ENCODE measurements around the gene RAB5B.

DNA sequence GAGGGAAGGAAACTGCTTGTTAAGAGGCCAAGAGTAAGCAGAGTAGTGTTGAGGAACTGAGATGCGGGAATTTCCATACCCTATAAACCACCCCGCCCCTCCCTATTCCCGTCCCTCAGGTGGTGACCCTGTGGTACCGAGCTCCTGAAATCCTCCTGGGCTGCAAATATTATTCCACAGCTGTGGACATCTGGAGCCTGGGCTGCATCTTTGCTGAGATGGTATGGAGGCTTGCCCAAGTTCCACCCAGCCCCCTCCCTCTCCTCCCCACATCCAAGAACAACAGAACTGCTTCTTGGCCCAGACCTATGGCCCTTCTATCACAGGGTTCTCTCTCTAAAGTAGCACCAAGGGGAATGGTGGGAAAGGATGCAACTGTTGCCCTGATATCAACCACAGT lies 4.5 kb upstream of the RAB5B start:
- TF ChIP-seq EZH2 (IDR thresholded peaks at IDR 0.05; ENCODE audit: borderline replicate concordance), result no peak
- TF ChIP-seq, protein P1, sequence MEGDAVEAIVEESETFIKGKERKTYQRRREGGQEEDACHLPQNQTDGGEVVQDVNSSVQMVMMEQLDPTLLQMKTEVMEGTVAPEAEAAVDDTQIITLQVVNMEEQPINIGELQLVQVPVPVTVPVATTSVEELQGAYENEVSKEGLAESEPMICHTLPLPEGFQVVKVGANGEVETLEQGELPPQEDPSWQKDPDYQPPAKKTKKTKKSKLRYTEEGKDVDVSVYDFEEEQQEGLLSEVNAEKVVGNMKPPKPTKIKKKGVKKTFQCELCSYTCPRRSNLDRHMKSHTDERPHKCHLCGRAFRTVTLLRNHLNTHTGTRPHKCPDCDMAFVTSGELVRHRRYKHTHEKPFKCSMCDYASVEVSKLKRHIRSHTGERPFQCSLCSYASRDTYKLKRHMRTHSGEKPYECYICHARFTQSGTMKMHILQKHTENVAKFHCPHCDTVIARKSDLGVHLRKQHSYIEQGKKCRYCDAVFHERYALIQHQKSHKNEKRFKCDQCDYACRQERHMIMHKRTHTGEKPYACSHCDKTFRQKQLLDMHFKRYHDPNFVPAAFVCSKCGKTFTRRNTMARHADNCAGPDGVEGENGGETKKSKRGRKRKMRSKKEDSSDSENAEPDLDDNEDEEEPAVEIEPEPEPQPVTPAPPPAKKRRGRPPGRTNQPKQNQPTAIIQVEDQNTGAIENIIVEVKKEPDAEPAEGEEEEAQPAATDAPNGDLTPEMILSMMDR (IDR thresholded peaks at IDR 0.05; ENCODE audit: poor library complexity), result no peak
